Lower lobe of right lung (tissue), 2 donors: ENCODE data around the gene CACUL1. TPM values are rescaled to one million over a fixed set of nuclear protein-coding genes. Genes with fewer than 3 reads are reported as not detected.

Experiments
- ATAC-seq, 2 donors: fragments of 200-7000 bp; cut with Tn5 transposase; one replicate each; pipeline ENCODE4 v1.9.1; 2020 to 2022; ENCODE audit warnings: mild to moderate bottlenecking in 2 of 2, moderate library complexity in 2 of 2
- DNase-seq: peaks from one replicate; pipeline ENCODE4 v3.0.0-alpha.2; 2020
- H3K27ac ChIP-seq: fragments of 200-600 bp; one replicate; pipeline ENCODE4 v1.8.0; 2022
- H3K27me3 ChIP-seq: fragments of 200-600 bp; one replicate; pipeline ENCODE4 v1.8.0; 2022; ENCODE audit warnings: low read depth
- H3K36me3 ChIP-seq: fragments of 200-600 bp; one replicate; pipeline ENCODE4 v1.8.0; 2022; ENCODE audit warnings: mild to moderate bottlenecking
- H3K4me1 ChIP-seq: fragments of 200-600 bp; one replicate; pipeline ENCODE4 v1.8.0; 2022
- H3K4me3 ChIP-seq: fragments of 200-600 bp; one replicate; pipeline ENCODE4 v1.8.0; 2022; ENCODE audit warnings: mild to moderate bottlenecking
- H3K9me3 ChIP-seq: fragments of 200-600 bp; one replicate; pipeline ENCODE4 v1.8.0; 2022
- intact Hi-C: fragments of 100-400 bp; cut with DNase I; formaldehyde crosslinking; loops from one replicate; pipeline ENCODE4 v1.11.0; 2022
- total RNA-seq: library from RNA; stranded (reverse); fragmentation: NEBNext Ultra II Directional; extraction: Animal tissue kit (Norgen Biotek cat#: 25700); gene quantifications from one replicate; pipeline ENCODE4 v1.2.1, GENCODE V29; 2021
- TF ChIP-seq, protein P1 (sequence below): fragments of 200-600 bp; IDR thresholded peaks from one replicate; pipeline ENCODE4 v1.8.0; 2022; ENCODE audit warnings: antibody characterized with exemption, mild to moderate bottlenecking
- donor health status: DM: no; HTN: yes; CAD: no; lungs with severe emphysema.

The CACUL1 gene
- total RNA-seq, 1 donor from 2014 or later: 45.9 TPM

DNA sequence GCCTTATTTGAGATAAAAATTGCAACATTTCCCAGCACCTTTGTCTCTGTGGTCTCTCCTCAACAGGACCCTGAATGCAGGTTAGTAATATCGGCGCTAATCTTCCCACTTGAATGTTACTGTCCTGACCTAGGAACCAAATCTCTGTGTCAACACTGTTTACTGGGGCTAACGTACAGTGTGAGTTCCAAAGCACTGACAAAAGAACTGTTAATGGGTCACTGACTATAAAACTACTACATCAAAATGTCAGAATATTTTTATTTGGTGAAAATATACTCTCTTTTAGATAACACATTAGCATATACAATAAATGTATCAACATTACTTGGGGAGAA, 33.3 kb downstream of the CACUL1 start:
- intact Hi-C loops: no loop called here
- DNase-seq (no peak), ATAC-seq (no peak)
- H3K4me1 ChIP-seq: peaks cover 12% of the 10 kb centered on the region
- no peaks in the 10 kb centered on the region for H3K9me3 ChIP-seq
- TF ChIP-seq, protein P1, sequence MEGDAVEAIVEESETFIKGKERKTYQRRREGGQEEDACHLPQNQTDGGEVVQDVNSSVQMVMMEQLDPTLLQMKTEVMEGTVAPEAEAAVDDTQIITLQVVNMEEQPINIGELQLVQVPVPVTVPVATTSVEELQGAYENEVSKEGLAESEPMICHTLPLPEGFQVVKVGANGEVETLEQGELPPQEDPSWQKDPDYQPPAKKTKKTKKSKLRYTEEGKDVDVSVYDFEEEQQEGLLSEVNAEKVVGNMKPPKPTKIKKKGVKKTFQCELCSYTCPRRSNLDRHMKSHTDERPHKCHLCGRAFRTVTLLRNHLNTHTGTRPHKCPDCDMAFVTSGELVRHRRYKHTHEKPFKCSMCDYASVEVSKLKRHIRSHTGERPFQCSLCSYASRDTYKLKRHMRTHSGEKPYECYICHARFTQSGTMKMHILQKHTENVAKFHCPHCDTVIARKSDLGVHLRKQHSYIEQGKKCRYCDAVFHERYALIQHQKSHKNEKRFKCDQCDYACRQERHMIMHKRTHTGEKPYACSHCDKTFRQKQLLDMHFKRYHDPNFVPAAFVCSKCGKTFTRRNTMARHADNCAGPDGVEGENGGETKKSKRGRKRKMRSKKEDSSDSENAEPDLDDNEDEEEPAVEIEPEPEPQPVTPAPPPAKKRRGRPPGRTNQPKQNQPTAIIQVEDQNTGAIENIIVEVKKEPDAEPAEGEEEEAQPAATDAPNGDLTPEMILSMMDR: no peak
- H3K27me3 ChIP-seq: no peaks in the 10 kb centered on the region
- H3K27ac ChIP-seq: no peak overlapping the region
- no peak overlapping the region for H3K4me3 ChIP-seq
- H3K36me3 ChIP-seq: no peaks in the 10 kb centered on the region

DNA sequence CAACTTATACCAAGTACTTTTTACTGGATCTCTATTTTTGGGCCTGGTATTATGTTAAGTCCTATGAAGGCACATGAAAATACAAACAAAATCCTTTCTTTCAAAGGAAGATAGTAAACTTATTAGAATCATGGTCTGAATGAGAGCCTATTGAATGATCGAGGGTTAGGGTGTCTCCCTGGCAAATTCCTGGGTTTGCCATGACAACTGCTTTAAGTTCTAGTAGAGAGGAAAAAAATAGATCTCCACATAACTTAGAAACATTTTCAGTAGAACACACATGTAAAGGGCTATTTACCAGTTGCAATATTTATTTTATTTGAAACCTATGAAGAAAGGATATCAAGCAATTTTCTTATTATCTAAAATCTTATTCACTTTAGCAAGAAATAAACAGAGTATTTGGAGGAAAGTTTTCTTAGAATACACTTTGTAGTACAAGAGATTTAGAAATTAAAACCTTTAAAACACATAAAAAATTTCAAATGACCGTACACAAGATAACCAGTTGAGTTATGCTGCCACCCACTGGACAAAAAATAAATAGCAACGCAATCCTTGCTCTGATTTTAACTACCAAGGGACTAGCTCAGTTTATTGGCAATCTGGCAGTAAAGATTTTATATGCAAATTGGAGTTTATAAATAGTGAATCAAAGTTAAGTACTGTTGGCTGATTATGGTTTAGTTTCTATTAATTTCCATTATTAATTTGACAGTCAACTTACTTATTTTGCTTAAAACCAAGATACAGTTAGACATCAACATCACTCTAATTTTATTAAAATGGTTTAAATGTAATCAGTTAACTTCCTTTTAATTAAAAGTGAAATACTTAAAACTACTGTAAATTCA, 33.9 kb downstream of the CACUL1 start:
- Histone ChIP-seq H3K9me3 (no peaks in the 10 kb centered on the region), H3K27me3 (no peaks in the 10 kb centered on the region), H3K4me3 (no peak overlapping the region), H3K4me1 (peaks cover 6% of the 10 kb centered on the region), H3K27ac (no peak overlapping the region), H3K36me3 (no peaks in the 10 kb centered on the region)
- ATAC-seq (peak; percentile 52 to 62), DNase-seq (no peak)
- TF ChIP-seq, protein P1: peak; percentile 90
- intact Hi-C loops: no loop called here

GRCh38 chr10:118714366-118714765, 40.4 kb downstream of the CACUL1 start:
- peaks cover 12% of the 10 kb centered on the region for H3K36me3 ChIP-seq
- no peaks in the 10 kb centered on the region for H3K9me3 ChIP-seq
- no peaks in the 10 kb centered on the region for H3K4me1 ChIP-seq
- TF ChIP-seq, protein P1: no peak
- DNase-seq (no peak), ATAC-seq (no peak)
- intact Hi-C loops: no loop called here
- H3K27ac ChIP-seq: no peak overlapping the region
- no peak overlapping the region for H3K4me3 ChIP-seq
- H3K27me3 ChIP-seq: no peaks in the 10 kb centered on the region

DNA sequence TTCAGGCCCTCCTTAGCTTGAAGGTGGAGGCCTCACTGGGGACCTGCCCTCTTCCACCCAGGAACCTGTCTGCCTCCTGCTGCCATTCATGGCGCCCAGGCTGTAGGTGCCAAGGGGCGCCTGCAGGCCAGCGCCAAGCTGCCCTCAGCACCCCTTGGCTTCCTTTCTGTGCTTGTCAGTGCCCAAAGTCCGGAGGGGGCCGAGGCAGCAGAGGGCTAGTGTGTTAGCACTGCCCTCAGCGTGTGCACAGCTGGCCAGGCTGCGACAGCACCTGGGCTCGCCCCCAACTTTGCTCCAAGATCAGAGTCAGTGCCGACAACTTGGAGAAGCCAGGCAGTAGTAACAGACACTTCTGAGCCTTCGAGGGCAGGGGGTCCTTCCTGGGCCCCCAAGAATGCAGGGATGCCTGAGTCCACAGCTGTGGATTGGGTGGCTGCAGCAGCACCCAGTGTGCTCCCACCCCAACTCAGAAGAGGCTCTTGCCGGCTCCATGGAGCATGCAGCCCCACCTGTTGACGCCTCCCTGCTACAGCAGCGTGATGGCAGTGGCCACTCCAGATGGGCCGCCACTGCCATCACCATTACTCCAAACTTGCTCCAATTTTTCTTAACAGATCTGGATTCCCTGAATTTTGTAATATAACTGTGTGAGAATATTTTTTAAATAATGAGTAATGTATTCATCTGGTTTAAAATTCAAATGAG, 41.7 kb downstream of the CACUL1 start:
- TF ChIP-seq, protein P1: peak; percentile 12
- intact Hi-C loops: no loop called here
- Histone ChIP-seq H3K27me3 (no peaks in the 10 kb centered on the region), H3K36me3 (peaks cover 12% of the 10 kb centered on the region), H3K9me3 (no peaks in the 10 kb centered on the region), H3K27ac (no peak overlapping the region), H3K4me3 (no peak overlapping the region), H3K4me1 (no peaks in the 10 kb centered on the region)
- no peak for ATAC-seq
- no peak for DNase-seq

DNA sequence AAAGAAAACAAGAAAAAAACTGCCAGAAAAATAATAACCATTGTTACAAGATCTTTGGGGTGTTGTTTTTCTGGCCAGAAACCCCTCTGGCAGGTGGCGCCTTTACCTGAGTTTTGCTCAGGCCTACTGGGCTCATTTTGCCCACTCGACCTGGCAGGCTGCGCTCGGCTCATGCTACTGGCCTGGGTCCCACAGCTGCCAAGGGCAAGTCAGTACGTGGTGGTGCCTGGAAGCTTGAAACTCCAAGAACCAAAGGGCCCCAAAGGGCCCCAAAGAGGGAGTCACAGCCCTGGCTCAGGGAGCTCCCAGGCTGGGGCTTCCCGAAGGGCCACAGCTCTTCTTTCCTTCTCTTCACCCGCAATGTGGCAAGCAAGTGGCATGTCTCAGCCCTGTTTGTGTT, 42.7 kb downstream of the CACUL1 start:
- Histone ChIP-seq H3K27ac (no peak overlapping the region), H3K27me3 (no peaks in the 10 kb centered on the region), H3K36me3 (peaks cover 15% of the 10 kb centered on the region), H3K9me3 (no peaks in the 10 kb centered on the region), H3K4me1 (no peaks in the 10 kb centered on the region), H3K4me3 (no peak overlapping the region)
- DNase-seq: no peak
- intact Hi-C loops: no loop called here
- ATAC-seq: no peak
- TF ChIP-seq, protein P1: no peak
